ENCODE data around the gene KCTD2. TPM values are rescaled to one million over a fixed set of nuclear protein-coding genes. Genes with fewer than 3 reads are reported as not detected.
"Not testable (repeated sequence)": the region's sequence is repeated elsewhere in the genome, so short reads cannot be mapped to it uniquely, and the experiment has no call there.

KCTD2 gene
- total RNA-seq, 2 donors from 2014 or later = 14.8 to 18.1 TPM

GRCh38 chr17:75033346-75034235 is 13.4 kb upstream of the KCTD2 start:
- intact Hi-C loops (cut with DNase I) = no loop called here
- peak; percentile 98 for DNase-seq

GRCh38 chr17:75034236-75034908 is 12.7 kb upstream of the KCTD2 start:
- no peaks in the 10 kb centered on the region for H3K27me3 ChIP-seq
- peak; percentile 94 for DNase-seq
- no peaks in the 10 kb centered on the region for H3K9me3 ChIP-seq
- peak overlapping the region; percentile 48 to 87 for H3K9ac ChIP-seq (ENCODE audit: low read depth in 2 of 2, low read length in 2 of 2)
- H3K4me3 ChIP-seq = peak overlapping the region; percentile 58
- H3K27ac ChIP-seq = peak overlapping the region; percentile 72
- peaks cover 3% of the 10 kb centered on the region for H3K4me1 ChIP-seq
- peaks cover 9% of the 10 kb centered on the region for H3K36me3 ChIP-seq
- intact Hi-C loops (cut with DNase I) = no loop called here
- TF ChIP-seq CTCF (IDR thresholded peaks at IDR 0.05) = no peak

More at GRCh38 chr17:75033346-75034235, 13.4 kb upstream of the KCTD2 start:
- peak overlapping the region; percentile 58 for H3K4me3 ChIP-seq
- peak overlapping the region; percentile 72 for H3K27ac ChIP-seq
- no peaks in the 10 kb centered on the region for H3K27me3 ChIP-seq
- H3K9ac ChIP-seq (ENCODE audit: low read depth in 2 of 2, low read length in 2 of 2) = peak overlapping the region; percentile 56 to 87
- peaks cover 3% of the 10 kb centered on the region for H3K4me1 ChIP-seq
- TF ChIP-seq CTCF (IDR thresholded peaks at IDR 0.05) = no peak
- peaks cover 4% of the 10 kb centered on the region for H3K36me3 ChIP-seq
- H3K9me3 ChIP-seq = no peaks in the 10 kb centered on the region

DNA sequence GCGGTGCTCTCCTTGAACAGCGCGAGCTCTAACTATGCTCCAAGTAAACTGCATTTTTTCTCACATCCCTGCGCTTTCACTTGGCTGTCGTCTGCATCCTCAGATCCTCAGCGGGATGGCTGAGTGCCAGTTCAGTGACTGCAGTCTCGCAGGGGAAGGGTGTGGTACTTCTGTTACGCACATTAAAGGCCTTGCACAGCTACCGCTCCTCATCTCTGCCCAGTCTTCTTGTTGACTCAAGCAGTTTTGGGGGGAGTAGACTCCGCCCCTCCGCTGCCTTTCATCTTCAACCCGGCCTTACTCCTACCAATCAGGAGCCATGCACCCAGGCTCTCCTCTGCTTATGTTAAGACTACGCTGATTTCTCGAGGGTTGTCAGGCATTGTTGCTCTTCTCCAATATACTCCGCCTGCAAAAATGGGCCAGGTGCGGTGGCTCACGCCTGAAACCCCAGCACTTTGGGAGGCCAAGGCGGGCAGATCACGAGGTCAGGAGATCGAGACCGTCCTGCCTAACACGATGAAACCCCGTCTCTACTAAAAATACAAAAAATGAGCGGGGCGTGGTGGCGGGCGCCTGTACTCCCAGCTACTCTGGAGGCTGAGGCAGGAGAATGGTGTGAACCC is 10.3 kb upstream of the KCTD2 start:
- intact Hi-C loops (cut with DNase I) = no loop called here
- H3K27me3 ChIP-seq = no peaks in the 10 kb centered on the region
- H3K4me1 ChIP-seq = peaks cover 3% of the 10 kb centered on the region
- no peaks in the 10 kb centered on the region for H3K9me3 ChIP-seq
- peak overlapping the region; percentile 72 for H3K27ac ChIP-seq
- H3K9ac ChIP-seq (ENCODE audit: low read depth in 2 of 2, low read length in 2 of 2) = peak overlapping the region in 1 of 2 donors; percentile 49
- H3K4me3 ChIP-seq = no peak overlapping the region
- peak; percentile 92 for DNase-seq
- TF ChIP-seq CTCF (IDR thresholded peaks at IDR 0.05) = no peak
- peaks cover 21% of the 10 kb centered on the region for H3K36me3 ChIP-seq

- intact Hi-C loops (cut with DNase I) = no loop called here
- Histone ChIP-seq H3K4me1 (no peaks in the 10 kb centered on the region), H3K27ac (no peak overlapping the region), H3K27me3 (no peaks in the 10 kb centered on the region), H3K9me3 (no peaks in the 10 kb centered on the region), H3K4me3 (no peak overlapping the region), H3K36me3 (peaks cover 21% of the 10 kb centered on the region), H3K9ac (ENCODE audit: low read depth in 2 of 2, low read length in 2 of 2) (no peak overlapping the region)
- TF ChIP-seq CTCF (IDR thresholded peaks at IDR 0.05) = no peak
- no peak for DNase-seq
Observed at GRCh38 chr17:75039238-75039637, 7.8 kb upstream of the KCTD2 start.

DNA sequence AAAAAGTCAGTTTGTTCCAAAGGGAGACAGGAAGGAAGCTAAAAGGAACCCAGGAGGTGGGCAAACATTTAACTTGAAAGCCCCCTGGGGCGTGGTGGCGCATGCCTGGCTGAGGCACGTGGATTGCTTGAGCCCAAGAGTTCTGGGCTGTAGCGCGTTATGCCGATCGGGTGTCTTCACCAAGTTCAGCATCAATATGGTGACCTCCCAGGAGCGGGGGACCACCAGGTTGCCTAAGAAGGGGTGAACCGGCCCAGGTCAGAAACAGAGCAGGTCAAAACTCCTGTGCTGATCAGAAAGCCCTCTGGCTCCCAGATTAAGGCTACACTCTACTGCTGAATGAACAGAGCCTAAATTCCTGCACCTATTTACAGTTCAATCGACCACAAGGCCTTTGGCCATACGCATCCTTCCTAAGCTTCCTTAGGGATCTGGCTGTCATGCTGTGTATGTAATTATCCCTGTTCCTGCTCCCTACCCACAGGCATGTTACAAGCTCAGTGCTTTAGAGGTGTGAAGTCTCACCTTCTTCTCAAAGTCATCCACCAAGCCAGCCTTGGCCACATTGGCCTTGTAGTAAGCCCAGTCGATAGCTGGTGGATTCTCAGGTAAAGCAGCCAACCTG is 5.3 kb upstream of the KCTD2 start:
- no peaks in the 10 kb centered on the region for H3K27me3 ChIP-seq
- H3K4me1 ChIP-seq = no peaks in the 10 kb centered on the region
- H3K9me3 ChIP-seq = no peaks in the 10 kb centered on the region
- DNase-seq = no peak
- H3K9ac ChIP-seq (ENCODE audit: low read depth in 2 of 2, low read length in 2 of 2) = no peak overlapping the region
- intact Hi-C loops (cut with DNase I) = no loop called here
- peaks cover 21% of the 10 kb centered on the region for H3K36me3 ChIP-seq
- no peak overlapping the region for H3K4me3 ChIP-seq
- no peak for TF ChIP-seq CTCF (IDR thresholded peaks at IDR 0.05)
- H3K27ac ChIP-seq = no peak overlapping the region

- H3K27me3 ChIP-seq; H3K4me1 ChIP-seq; DNase-seq; H3K4me3 ChIP-seq; H3K9ac ChIP-seq (ENCODE audit: low read depth in 2 of 2, low read length in 2 of 2); H3K9me3 ChIP-seq; H3K27ac ChIP-seq; intact Hi-C loops (cut with DNase I): not testable (repeated sequence)
- peaks cover 15% of the 10 kb centered on the region for H3K36me3 ChIP-seq
Observed at GRCh38 chr17:75043789-75044188, 3.2 kb upstream of the KCTD2 start.

Measured in colonic mucosa (tissue), 4 donors.